Keratinocyte (primary cell): ENCODE measurements around the gene LRP11. TPM values are rescaled to one million over a fixed set of nuclear protein-coding genes. Genes with fewer than 3 reads are reported as not detected.

Source experiments
- DNase-seq: peaks from one replicate; pipeline ENCODE4 v3.0.0-alpha.2; 2011; ENCODE audit warnings: low read depth, missing footprints, low spot score
- FAIRE-seq: peaks from 2 replicates; lab custom pipeline; 2011; peaks lifted over from hg19 to GRCh38; lab: Jason Lieb, UNC
- H2AFZ ChIP-seq: 2 replicates; pipeline ENCODE4 v1.6.0; 2012; ENCODE audit warnings: low read length, control low read depth, inconsistent platforms; ENCODE audit not compliant: control insufficient read depth
- H3K27ac ChIP-seq: 2 replicates; pipeline ENCODE4 v1.5.1; 2011; ENCODE audit warnings: low read length; ENCODE audit not compliant: control insufficient read depth, insufficient read depth
- H3K27me3 ChIP-seq: 3 replicates; pipeline ENCODE4 v1.6.0; 2011; ENCODE audit warnings: low read length; ENCODE audit not compliant: control insufficient read depth, insufficient read depth; ENCODE audit errors: extremely low read depth
- H3K36me3 ChIP-seq, 2 experiments: 2 replicates in 1 of 2; 3 replicates in 1 of 2; pipeline ENCODE4 v1.5.1; 2011; ENCODE audit warnings: low read length in 2 of 2, mild to moderate bottlenecking in 1 of 2; ENCODE audit not compliant: control insufficient read depth in 2 of 2, insufficient read depth in 2 of 2; ENCODE audit errors: extremely low read depth in 1 of 2
- H3K4me1 ChIP-seq: 3 replicates; pipeline ENCODE4 v1.5.1; 2011; ENCODE audit warnings: low read length; ENCODE audit not compliant: control insufficient read depth, insufficient read depth; ENCODE audit errors: extremely low read depth
- H3K4me2 ChIP-seq: 3 replicates; pipeline ENCODE4 v1.6.0; 2011; ENCODE audit warnings: low read depth, low read length; ENCODE audit not compliant: control insufficient read depth, insufficient read depth; ENCODE audit errors: extremely low read depth
- H3K4me3 ChIP-seq, 3 experiments: fragments of 200-600 bp in 1 of 3; sonication (generic) in 1 of 3; 2 replicates in 2 of 3; 3 replicates in 1 of 3; pipeline ENCODE4 v1.5.1; 2011 to 2016; ENCODE audit warnings: low read length in 3 of 3, mild to moderate bottlenecking in 3 of 3, control low read depth in 2 of 3, inconsistent platforms in 1 of 3, low read depth in 1 of 3, mixed read lengths in 1 of 3, mixed run types in 1 of 3, moderate library complexity in 1 of 3; ENCODE audit not compliant: control insufficient read depth in 2 of 3, insufficient read depth in 2 of 3; ENCODE audit errors: extremely low read depth in 1 of 3
- H3K79me2 ChIP-seq: 2 replicates; pipeline ENCODE4 v1.6.0; 2012; ENCODE audit warnings: low read length; ENCODE audit not compliant: control insufficient read depth, insufficient read depth
- H3K9ac ChIP-seq: 3 replicates; pipeline ENCODE4 v1.6.0; 2011; ENCODE audit warnings: low read length; ENCODE audit not compliant: control insufficient read depth, insufficient read depth; ENCODE audit errors: extremely low read depth
- H3K9me1 ChIP-seq: 3 replicates; pipeline ENCODE4 v1.6.0; 2011; ENCODE audit warnings: low read length; ENCODE audit not compliant: control insufficient read depth, insufficient read depth; ENCODE audit errors: extremely low read depth
- H3K9me3 ChIP-seq: 2 replicates; pipeline ENCODE4 v1.5.1; 2012; ENCODE audit warnings: low read depth, low read length; ENCODE audit not compliant: control insufficient read depth
- H4K20me1 ChIP-seq: 3 replicates; pipeline ENCODE4 v1.6.0; 2011; ENCODE audit warnings: low read length; ENCODE audit not compliant: control insufficient read depth, insufficient read depth; ENCODE audit errors: extremely low read depth
- EZH2 ChIP-seq: IDR thresholded peaks from one replicate; pipeline ENCODE4 v1.6.1; 2012; ENCODE audit warnings: inconsistent platforms, mild to moderate bottlenecking, low read length, moderate library complexity
- dilution Hi-C: fragments of 300-500 bp; cut with MboI; formaldehyde crosslinking; loops from one replicate; pipeline ENCODE4 v1.7.0; 2020; ENCODE audit warnings: low sequenced_read_pairs; ENCODE audit not compliant: extremely low pct_ligation_motif_present
- polyA plus RNA-seq, 5 experiments: library from polyadenylated mRNA; depleted of rRNA in 3 of 5; stranded (reverse) in 3 of 5; stranded (forward) in 1 of 5; unstranded in 1 of 5; fragments of >200 nt; gene quantifications; 1 replicate in 1 of 5; 2 replicates in 3 of 5; 3 replicates in 1 of 5; pipeline versions ENCODE4 v1.2.1 to v1.2.3, GENCODE V29; 2011 to 2012; ENCODE audit warnings: missing spikeins in 2 of 5, low read depth in 1 of 5, low replicate concordance in 1 of 5
- TF ChIP-seq, protein P1 (sequence below), 3 experiments: IDR thresholded peaks in 1 of 3; conservative IDR thresholded peaks in 1 of 3; optimal IDR thresholded peaks in 1 of 3; 2 replicates in 2 of 3; 3 replicates in 1 of 3; pipeline versions ENCODE3 to v1.5.1; 2011; ENCODE audit warnings: low read length in 3 of 3, mild to moderate bottlenecking in 3 of 3, moderate library complexity in 2 of 3, control low read depth in 1 of 3, inconsistent platforms in 1 of 3; ENCODE audit not compliant: insufficient read depth in 2 of 3; ENCODE audit errors: extremely low read depth in 1 of 3

The LRP11 gene
- polyA plus RNA-seq, 1 donor (not counting 4 experiments of a cell fraction or from before 2014, with no cell fraction given): 31.1 TPM

DNA sequence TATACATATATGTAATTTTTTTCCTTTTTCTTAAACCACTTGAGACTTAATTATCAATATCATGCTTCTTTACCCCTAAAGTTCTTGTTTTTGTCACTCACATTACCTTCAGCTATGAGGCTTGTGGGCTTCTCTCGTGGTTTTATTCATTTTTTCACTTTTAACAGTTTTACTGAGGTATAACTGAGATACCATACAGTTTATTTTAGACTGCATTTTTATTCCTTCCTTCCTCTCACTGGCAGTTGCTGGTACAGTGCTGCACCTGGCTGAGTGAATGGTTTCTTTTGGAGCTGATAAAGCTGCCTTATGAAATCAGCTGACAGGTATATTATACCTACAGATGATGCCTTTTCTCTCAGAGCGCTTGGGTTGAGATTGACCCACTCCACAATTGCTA lies 54.4 kb downstream of the LRP11 start:
- FAIRE-seq: no peak
- H3K27me3 ChIP-seq: no peaks in the 10 kb centered on the region
- no peak overlapping the region for H3K9ac ChIP-seq
- H4K20me1 ChIP-seq: no peaks in the 10 kb centered on the region
- dilution Hi-C loops: no loop called here
- no peak overlapping the region for H2AFZ ChIP-seq
- no peaks in the 10 kb centered on the region for H3K9me1 ChIP-seq
- DNase-seq: no peak
- TF ChIP-seq, protein P1, sequence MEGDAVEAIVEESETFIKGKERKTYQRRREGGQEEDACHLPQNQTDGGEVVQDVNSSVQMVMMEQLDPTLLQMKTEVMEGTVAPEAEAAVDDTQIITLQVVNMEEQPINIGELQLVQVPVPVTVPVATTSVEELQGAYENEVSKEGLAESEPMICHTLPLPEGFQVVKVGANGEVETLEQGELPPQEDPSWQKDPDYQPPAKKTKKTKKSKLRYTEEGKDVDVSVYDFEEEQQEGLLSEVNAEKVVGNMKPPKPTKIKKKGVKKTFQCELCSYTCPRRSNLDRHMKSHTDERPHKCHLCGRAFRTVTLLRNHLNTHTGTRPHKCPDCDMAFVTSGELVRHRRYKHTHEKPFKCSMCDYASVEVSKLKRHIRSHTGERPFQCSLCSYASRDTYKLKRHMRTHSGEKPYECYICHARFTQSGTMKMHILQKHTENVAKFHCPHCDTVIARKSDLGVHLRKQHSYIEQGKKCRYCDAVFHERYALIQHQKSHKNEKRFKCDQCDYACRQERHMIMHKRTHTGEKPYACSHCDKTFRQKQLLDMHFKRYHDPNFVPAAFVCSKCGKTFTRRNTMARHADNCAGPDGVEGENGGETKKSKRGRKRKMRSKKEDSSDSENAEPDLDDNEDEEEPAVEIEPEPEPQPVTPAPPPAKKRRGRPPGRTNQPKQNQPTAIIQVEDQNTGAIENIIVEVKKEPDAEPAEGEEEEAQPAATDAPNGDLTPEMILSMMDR (optimal IDR thresholded peaks at IDR 0.05 in 1 of 3, IDR thresholded peaks at IDR 0.05 in 1 of 3, conservative IDR thresholded peaks at IDR 0.05 in 1 of 3; ENCODE audit: extremely low read depth in 1 of 3, insufficient read depth in 2 of 3, low read length in 3 of 3): no peak
- no peak for TF ChIP-seq EZH2
- no peak overlapping the region for H3K4me2 ChIP-seq
- H3K27ac ChIP-seq: no peak overlapping the region
- H3K4me3 ChIP-seq: no peak overlapping the region
- H3K4me1 ChIP-seq: no peaks in the 10 kb centered on the region
- peaks cover 0 to 4% of the 10 kb centered on the region in 2 experiments for H3K36me3 ChIP-seq
- no peaks in the 10 kb centered on the region for H3K9me3 ChIP-seq
- H3K79me2 ChIP-seq: no peaks in the 10 kb centered on the region

DNA sequence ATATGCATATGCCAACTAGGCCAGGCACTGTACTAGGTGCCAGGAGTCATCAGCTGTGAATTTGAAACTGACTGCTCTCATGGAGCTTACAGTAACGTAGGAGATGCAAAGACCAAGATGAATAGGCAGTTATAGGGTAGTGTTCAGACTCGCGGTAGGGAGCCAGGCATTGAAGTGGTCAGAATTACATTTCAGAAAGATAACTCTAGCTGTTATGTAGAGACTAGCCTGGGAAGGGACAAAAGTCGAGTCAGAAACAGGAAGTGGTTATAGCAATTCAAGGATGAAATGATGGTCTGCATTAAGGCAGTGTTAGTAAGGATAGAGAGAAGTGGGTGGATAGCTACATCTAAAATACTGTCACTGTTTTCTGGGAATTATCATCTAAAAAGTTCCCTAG lies 58.0 kb downstream of the LRP11 start:
- dilution Hi-C loops: no loop called here
- peak; percentile 51 for FAIRE-seq
- H3K9me3 ChIP-seq: no peaks in the 10 kb centered on the region
- no peak for DNase-seq
- H3K27ac ChIP-seq: no peak overlapping the region
- H3K36me3 ChIP-seq: peaks cover 0 to 4% of the 10 kb centered on the region in 2 experiments
- no peaks in the 10 kb centered on the region for H4K20me1 ChIP-seq
- H3K4me3 ChIP-seq: no peak overlapping the region
- no peaks in the 10 kb centered on the region for H3K79me2 ChIP-seq
- no peaks in the 10 kb centered on the region for H3K4me1 ChIP-seq
- H3K9ac ChIP-seq: no peak overlapping the region
- H3K27me3 ChIP-seq: no peaks in the 10 kb centered on the region
- no peak overlapping the region for H3K4me2 ChIP-seq
- H3K9me1 ChIP-seq: no peaks in the 10 kb centered on the region
- H2AFZ ChIP-seq: no peak overlapping the region
- TF ChIP-seq, protein P1 (optimal IDR thresholded peaks at IDR 0.05 in 1 of 3, IDR thresholded peaks at IDR 0.05 in 1 of 3, conservative IDR thresholded peaks at IDR 0.05 in 1 of 3; ENCODE audit: extremely low read depth in 1 of 3, insufficient read depth in 2 of 3, low read length in 3 of 3): no peak
- no peak for TF ChIP-seq EZH2
